ENCODE measurements around the gene ASRGL1. TPM values are rescaled to one million over a fixed set of nuclear protein-coding genes. Genes with fewer than 3 reads are reported as not detected.

The ASRGL1 gene
- total and polyA plus RNA-seq, 7 donors, result 2.2 to 15.0 (median 5.1) TPM

DNA sequence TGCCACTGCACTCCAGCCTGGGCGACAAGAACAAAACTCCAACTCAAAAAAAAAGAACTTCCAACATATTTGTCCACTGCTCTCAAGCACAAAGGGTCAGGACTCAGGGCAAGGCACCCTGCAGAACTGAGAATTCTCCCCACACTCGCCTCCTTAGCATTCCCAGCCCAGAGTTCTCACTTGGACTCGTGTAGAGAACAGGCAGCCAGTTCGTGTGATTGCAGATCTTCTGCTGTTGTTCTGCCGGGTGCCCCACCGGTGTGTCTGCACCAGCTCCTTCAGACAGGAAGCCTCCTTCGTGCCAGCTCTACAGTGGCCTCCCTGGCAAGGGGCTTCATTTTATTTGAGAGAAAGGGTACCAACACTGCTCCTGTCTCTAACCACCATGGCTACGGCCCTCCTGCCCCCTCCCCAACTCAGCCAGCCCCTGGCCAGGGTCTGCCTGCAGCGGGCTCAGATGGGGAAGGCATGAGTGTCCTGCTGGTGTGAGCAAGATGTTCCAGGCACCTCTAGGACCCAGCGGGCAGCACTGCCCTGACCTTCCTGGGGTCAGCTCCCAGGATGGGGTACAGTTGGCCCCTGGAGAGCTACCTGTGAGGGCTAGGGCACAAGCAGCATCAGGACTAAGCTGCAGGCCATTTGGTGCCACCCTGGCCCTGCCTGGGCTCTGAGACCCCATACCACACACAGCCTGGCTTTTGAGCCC, 62.1 kb downstream of the ASRGL1 start:
- Histone ChIP-seq H3K4me1 (peaks cover 35% of the 10 kb centered on the region), H3K36me3 (ENCODE audit: insufficient read depth in 1 of 2, low read depth in 1 of 2) (no peaks in the 10 kb centered on the region)

DNA sequence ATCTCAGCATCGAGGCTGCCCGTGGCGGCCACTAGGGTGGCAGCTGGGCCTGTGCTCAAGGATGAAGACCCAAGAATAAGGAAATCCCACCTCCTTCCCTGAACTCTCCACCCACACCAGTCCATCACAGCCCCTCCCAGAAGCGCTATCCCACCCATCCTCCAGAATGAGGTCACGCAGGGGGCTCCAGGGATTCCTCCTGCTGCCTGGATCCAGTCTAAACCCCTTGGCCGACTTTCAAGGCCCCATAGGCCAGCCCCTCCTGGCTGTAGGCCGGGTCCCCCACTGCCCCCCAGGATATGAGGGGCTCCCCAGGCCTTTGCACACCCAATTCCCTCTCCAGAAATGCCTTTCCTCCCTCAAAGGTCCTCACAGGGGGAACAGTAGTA, 62.6 kb downstream of the ASRGL1 start:
- peaks cover 35% of the 10 kb centered on the region for H3K4me1 ChIP-seq
- intact Hi-C loops (cut with DNase I), result loop anchor here (5.0 to 10.0 kb wide), 4 partner anchors 142 to 465 kb away; no protein-coding TSS in a partner anchor
- H3K4me3 ChIP-seq, result no peak overlapping the region
- 43 to 60% (median 52%) methylated on average over 7 of the region's 7 CpGs for WGBS, 3 donors
- ATAC-seq, result no peak
- no peaks in the 10 kb centered on the region for H3K27me3 ChIP-seq (ENCODE audit: insufficient read depth in 3 of 3, low read length in 2 of 3)
- no peak overlapping the region for H3K27ac ChIP-seq
- DNase-seq, result no peak
- no peak for TF ChIP-seq CTCF (IDR thresholded peaks at IDR 0.05)
- no peaks in the 10 kb centered on the region for H3K9me3 ChIP-seq
- H3K36me3 ChIP-seq (ENCODE audit: insufficient read depth in 1 of 2, low read depth in 1 of 2), result no peaks in the 10 kb centered on the region

More for the DNA sequence above, 62.1 kb downstream of the ASRGL1 start:
- no peak overlapping the region for H3K4me3 ChIP-seq
- ATAC-seq (no peak), DNase-seq (no peak)
- no peaks in the 10 kb centered on the region for H3K9me3 ChIP-seq
- 60 to 69% (median 61%) methylated on average over 10 of the region's 10 CpGs for WGBS, 3 donors
- no peaks in the 10 kb centered on the region for H3K27me3 ChIP-seq (ENCODE audit: insufficient read depth in 3 of 3, low read length in 2 of 3)
- TF ChIP-seq CTCF (IDR thresholded peaks at IDR 0.05), result no peak
- intact Hi-C loops (cut with DNase I), result loop anchor here (5.0 to 10.0 kb wide), 4 partner anchors 143 to 465 kb away; no protein-coding TSS in a partner anchor
- peak overlapping the region; percentile 23 for H3K27ac ChIP-seq

GRCh38 chr11:62400281-62400680, 63.0 kb downstream of the ASRGL1 start:
- Histone ChIP-seq H3K27me3 (ENCODE audit: insufficient read depth in 3 of 3, low read length in 2 of 3) (no peaks in the 10 kb centered on the region), H3K4me1 (peaks cover 32% of the 10 kb centered on the region), H3K27ac (peak overlapping the region; percentile 60), H3K4me3 (peak overlapping the region; percentile 4), H3K36me3 (ENCODE audit: insufficient read depth in 1 of 2, low read depth in 1 of 2) (no peaks in the 10 kb centered on the region), H3K9me3 (no peaks in the 10 kb centered on the region)
- intact Hi-C loops (cut with DNase I), result no loop called here
- no peak for TF ChIP-seq CTCF (IDR thresholded peaks at IDR 0.05)
- ATAC-seq (no peak), DNase-seq (no peak)
- 38 to 65% (median 42%) methylated on average over 6 of the region's 6 CpGs for WGBS, 3 donors

DNA sequence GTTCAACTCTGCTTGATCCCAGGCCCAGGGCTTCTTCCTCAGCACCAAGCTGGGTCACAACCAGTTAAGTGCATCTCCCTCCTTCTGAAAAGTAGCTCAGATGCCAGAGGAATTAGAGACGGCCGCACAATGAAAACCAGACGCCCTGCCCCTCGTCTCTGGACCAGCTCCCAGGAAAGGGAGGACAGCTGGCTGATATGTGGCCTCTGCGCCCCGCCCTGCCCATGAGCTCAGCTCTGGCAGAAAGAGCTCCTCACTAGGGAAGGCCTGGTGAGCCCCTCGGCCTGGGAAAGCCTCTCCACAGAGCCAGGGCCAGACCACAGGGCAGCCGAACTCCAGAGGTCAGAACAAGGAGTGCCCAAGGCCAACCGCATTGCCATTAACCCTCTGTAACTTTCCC, 63.5 kb downstream of the ASRGL1 start:
- peak overlapping the region; percentile 4 for H3K4me3 ChIP-seq
- no peaks in the 10 kb centered on the region for H3K9me3 ChIP-seq
- H3K27ac ChIP-seq, result peak overlapping the region; percentile 60
- no peaks in the 10 kb centered on the region for H3K27me3 ChIP-seq (ENCODE audit: insufficient read depth in 3 of 3, low read length in 2 of 3)
- H3K4me1 ChIP-seq, result peaks cover 31% of the 10 kb centered on the region
- intact Hi-C loops (cut with DNase I), result no loop called here
- H3K36me3 ChIP-seq (ENCODE audit: insufficient read depth in 1 of 2, low read depth in 1 of 2), result no peaks in the 10 kb centered on the region
- DNase-seq, result peak; percentile 84 to 89
- 4 to 18% (median 16%) methylated on average over 9 of the region's 9 CpGs for WGBS, 3 donors
- ATAC-seq, result peak; percentile 75 to 94 (median 83)
- TF ChIP-seq CTCF (IDR thresholded peaks at IDR 0.05), result no peak

Measured in psoas muscle (tissue), 8 donors.